Spinal cord (tissue), 10 donors: ENCODE measurements around the gene UNC50. TPM values are rescaled to one million over a fixed set of nuclear protein-coding genes. Genes with fewer than 3 reads are reported as not detected.

Experiments
- DNase-seq, 6 donors: peaks; one replicate each; pipeline versions ENCODE4 v3.0.0 to v3.0.0-alpha.2; 2013 to 2015; ENCODE audit warnings: low spot score in 6 of 6, low read depth in 4 of 6
- H3K27ac ChIP-seq: one replicate; pipeline ENCODE4 v1.5.1; 2013; ENCODE audit warnings: low read depth, low read length, control low read depth
- H3K27me3 ChIP-seq: one replicate; pipeline ENCODE4 v1.6.1; 2013; ENCODE audit warnings: low read length; ENCODE audit not compliant: control insufficient read depth, insufficient read depth
- H3K36me3 ChIP-seq: one replicate; pipeline ENCODE4 v1.6.1; 2013; ENCODE audit warnings: low read length; ENCODE audit not compliant: control insufficient read depth, insufficient read depth
- H3K4me1 ChIP-seq: one replicate; pipeline ENCODE4 v1.6.1; 2013; ENCODE audit warnings: low read length; ENCODE audit not compliant: control insufficient read depth, insufficient read depth
- H3K4me3 ChIP-seq: one replicate; pipeline ENCODE4 v1.5.1; 2013; ENCODE audit warnings: low read depth, low read length, control low read depth
- H3K9me3 ChIP-seq: one replicate; pipeline ENCODE4 v1.6.1; 2013; ENCODE audit warnings: low read length; ENCODE audit not compliant: control insufficient read depth, insufficient read depth
- WGBS: methylation state at CpG from one replicate; pipeline ENCODE4 v1.1.5; 2013; ENCODE audit warnings: missing lambda C conversion rate; ENCODE audit not compliant: insufficient coverage; 5-methylcytosine and 5-hydroxymethylcytosine counted together
- long read RNA-seq, 4 donors: transcript quantifications; one replicate each; lab custom pipeline, GENCODE V29; 2026
- polyA plus RNA-seq, 2 donors: library from polyadenylated mRNA; unstranded; fragments of 120-200 nt; gene quantifications; one replicate each; pipeline ENCODE4 v1.2.1, GENCODE V29; 2013; ENCODE audit not compliant: insufficient read length in 2 of 2
- total RNA-seq, 2 donors: library from RNA; depleted of rRNA in 1 of 2; stranded (reverse); fragments of 120-200 nt in 1 of 2; fragments of >200 nt in 1 of 2; gene quantifications; one replicate each; pipeline versions ENCODE4 v1.2.3 to v1.2.4, GENCODE V29; 2013 to 2014
- donor health status: healthy.

UNC50 gene
- total RNA-seq (10 to 100 TPM; 60.7 to 66.2 TPM), polyA plus RNA-seq (10 to 100 TPM; 64.6 to 66.7 TPM)
- long read RNA-seq, donor 1, transcript UNC50-201 (6 exons, 1,143 nt), result major isoform, 46 of 72 reads
- long read RNA-seq, donor 1, partial matches to known transcripts, result 22 of 72 reads
- long read RNA-seq, donor 1, other reads (novel, unspliced or antisense), result 0 of 72 reads
- long read RNA-seq, donor 2, transcript UNC50-201 (6 exons, 1,143 nt), result major isoform, 14 of 14 reads
- long read RNA-seq, donor 2, partial matches to known transcripts, result 0 of 14 reads
- long read RNA-seq, donor 2, other reads (novel, unspliced or antisense), result 0 of 14 reads
- long read RNA-seq, donor 3, transcript UNC50-201 (6 exons, 1,143 nt), result major isoform, 10 of 16 reads
- long read RNA-seq, donor 3, partial matches to known transcripts, result 6 of 16 reads
- long read RNA-seq, donor 3, other reads (novel, unspliced or antisense), result 0 of 16 reads
- long read RNA-seq, donor 4, transcript UNC50-201 (6 exons, 1,143 nt), result major isoform, 32 of 178 reads
- long read RNA-seq, donor 4, partial matches to known transcripts, result 141 of 178 reads
- long read RNA-seq, donor 4, other reads (novel, unspliced or antisense), result 0 of 178 reads

DNA sequence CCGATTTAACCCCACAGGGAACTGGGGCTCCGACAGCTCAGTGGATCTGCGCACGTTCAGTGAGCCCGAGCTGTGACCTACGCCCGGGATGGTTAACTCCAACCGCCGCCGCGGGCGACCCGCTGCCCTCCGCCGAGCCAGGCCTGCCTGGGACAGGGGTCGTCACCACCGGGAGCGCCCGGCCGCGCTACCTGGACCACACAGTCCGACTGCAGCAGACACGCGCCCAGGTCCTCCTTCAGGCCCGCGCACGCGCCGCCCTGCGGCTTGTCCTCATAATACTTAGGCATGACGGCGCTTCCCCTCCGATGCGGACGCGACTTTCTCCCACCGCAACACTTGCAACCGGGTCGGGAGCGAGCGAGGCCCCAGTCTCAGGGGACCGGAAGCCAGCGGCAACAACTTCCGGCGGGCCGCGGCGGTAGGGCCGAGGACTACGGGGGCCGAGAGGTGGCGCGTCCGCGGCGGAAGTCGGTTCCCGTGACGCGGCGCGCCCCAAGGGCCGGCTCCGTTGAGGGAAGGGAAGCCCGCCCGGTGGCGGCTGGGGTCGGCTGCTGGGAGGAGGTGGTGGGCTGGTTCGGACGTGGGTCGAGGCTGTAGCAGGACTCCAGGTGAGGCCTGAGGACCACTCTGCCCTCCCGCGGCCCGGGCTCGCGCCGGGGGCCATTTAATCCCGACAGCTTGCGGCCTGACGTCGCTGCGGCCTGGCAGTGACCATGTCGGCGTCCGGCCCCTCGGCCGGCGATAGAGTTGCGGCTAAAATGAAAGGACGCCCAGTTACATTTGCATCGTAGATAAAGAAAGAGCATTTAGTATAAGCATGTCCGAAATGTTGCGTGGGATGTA, at the start of gene UNC50, which contains the start of gene COA5:
Gene UNC50, plus strand, starts transcription at position 474 of the 846 bp plus-strand sequence. CDS start 1,171 bp downstream, outside the sequence.
Gene COA5, minus strand, starts transcription at position 397 of the 846 bp plus-strand sequence. Its CDS starts 107 bp downstream, at position 290.
- Histone ChIP-seq H3K27ac (peak within 1 kb of the TSS; percentile 94), H3K36me3 (peaks cover 8% of the 10 kb centered on the region), H3K9me3 (no peaks in the 10 kb centered on the region), H3K4me1 (peaks cover 23% of the 10 kb centered on the region), H3K27me3 (no peaks in the 10 kb centered on the region), H3K4me3 (peak within 1 kb of the TSS; percentile 86)
- under 1% methylated on average over 93 of the region's 93 CpGs for WGBS
- peak; percentile 73 to 97 (median 84) for DNase-seq

DNA sequence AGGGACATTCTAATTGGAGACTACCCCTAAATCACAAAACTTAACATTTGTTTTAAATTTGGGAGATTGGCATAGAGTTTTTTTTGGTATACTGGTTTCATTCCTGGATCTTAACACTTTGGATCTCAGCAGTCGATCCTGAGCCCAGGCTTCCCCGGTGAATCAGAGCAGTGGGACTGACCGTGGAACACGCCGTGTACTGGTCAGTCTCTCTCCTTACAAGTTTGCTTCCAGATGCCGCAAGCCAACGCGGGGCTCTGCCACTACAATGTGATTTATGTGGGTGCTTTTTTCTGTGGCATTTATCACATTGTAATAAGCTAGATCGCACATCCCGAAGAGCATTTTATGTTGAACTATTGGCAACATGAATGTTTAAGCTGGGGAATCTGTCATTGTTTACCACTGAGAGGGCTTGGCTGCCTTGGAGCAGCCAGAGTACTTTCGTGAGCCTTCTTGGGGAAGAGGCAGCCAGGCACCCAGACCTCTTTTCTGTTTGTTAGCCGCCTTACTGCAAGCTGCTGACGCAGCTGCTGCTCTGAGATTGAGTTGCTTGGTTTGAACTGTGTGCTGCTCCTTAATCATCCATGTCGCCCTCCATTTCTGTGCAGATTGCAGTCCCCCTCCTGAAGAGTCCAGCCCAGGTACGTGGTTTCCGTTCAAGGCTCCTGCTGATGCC, 49.4 kb upstream of the UNC50 start:
- Histone ChIP-seq H3K27ac (no peak overlapping the region), H3K4me1 (no peaks in the 10 kb centered on the region), H3K27me3 (no peaks in the 10 kb centered on the region), H3K9me3 (no peaks in the 10 kb centered on the region), H3K36me3 (peaks cover 54% of the 10 kb centered on the region), H3K4me3 (no peak overlapping the region)
- 92% methylated on average over 14 of the region's 16 CpGs for WGBS
- peak in 2 of 6 donors; percentile 2 to 14 for DNase-seq

DNA sequence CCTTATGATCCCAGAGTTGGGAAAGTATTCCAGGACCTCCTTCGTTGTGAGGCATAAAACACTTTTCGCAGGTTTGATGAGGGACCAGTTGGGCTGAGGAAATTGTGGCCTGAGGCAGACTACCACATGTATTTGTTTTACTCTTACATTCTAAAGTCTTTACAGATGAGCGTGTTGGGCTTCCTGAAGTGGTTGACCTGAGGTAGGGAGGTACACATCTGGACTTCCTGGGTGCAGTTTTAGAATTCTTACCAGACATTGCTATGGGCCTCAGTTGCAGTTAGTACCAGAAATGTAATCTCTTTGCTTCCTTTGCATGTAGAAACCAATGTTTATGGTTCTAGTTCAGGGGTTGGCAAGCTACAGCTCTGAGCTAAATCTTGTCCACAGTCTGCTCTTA, 48.8 kb upstream of the UNC50 start:
- no peak for DNase-seq
- Histone ChIP-seq H3K4me3 (no peak overlapping the region), H3K4me1 (no peaks in the 10 kb centered on the region), H3K36me3 (peaks cover 54% of the 10 kb centered on the region), H3K27me3 (no peaks in the 10 kb centered on the region), H3K9me3 (no peaks in the 10 kb centered on the region), H3K27ac (no peak overlapping the region)
- no CpG with 5 or more reads among the region's 3 CpGs for WGBS

- DNase-seq, result no peak
- WGBS, result 95% methylated on average over 9 of the region's 9 CpGs
- Histone ChIP-seq H3K9me3 (no peaks in the 10 kb centered on the region), H3K36me3 (peaks cover 53% of the 10 kb centered on the region), H3K4me3 (no peak overlapping the region), H3K27ac (no peak overlapping the region), H3K4me1 (no peaks in the 10 kb centered on the region), H3K27me3 (no peaks in the 10 kb centered on the region)
These were observed 48.1 kb upstream of the UNC50 start for GRCh38 chr2:98560256-98560771.

DNA sequence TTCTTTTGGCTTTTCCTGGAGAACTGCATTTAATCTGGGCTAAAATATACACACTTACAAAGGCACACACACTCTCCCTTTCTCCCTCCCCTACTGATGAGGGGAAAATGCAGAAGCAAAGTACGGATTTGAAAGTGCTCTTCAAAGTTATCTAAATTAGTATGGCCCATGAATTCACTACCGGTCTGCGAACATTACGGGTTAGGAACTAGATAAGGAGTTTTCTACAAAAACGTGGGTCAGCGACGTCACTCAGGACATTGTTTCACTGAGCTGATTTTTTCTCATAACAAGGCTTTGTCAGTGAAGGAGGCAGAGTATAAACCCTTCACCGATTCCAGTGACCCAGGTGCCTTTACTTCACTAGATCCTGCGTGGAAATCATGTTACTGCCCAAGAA, 47.4 kb upstream of the UNC50 start:
- no peak for DNase-seq
- Histone ChIP-seq H3K27me3 (no peaks in the 10 kb centered on the region), H3K4me3 (no peak overlapping the region), H3K27ac (no peak overlapping the region), H3K9me3 (no peaks in the 10 kb centered on the region), H3K36me3 (peaks cover 53% of the 10 kb centered on the region), H3K4me1 (no peaks in the 10 kb centered on the region)
- 98% methylated on average over 6 of the region's 9 CpGs for WGBS

- no peaks in the 10 kb centered on the region for H3K9me3 ChIP-seq
- 94% methylated on average over 11 of the region's 13 CpGs for WGBS
- no peak overlapping the region for H3K27ac ChIP-seq
- H3K4me1 ChIP-seq, result no peaks in the 10 kb centered on the region
- peaks cover 61% of the 10 kb centered on the region for H3K36me3 ChIP-seq
- H3K4me3 ChIP-seq, result no peak overlapping the region
- no peaks in the 10 kb centered on the region for H3K27me3 ChIP-seq
- DNase-seq, result no peak
These were observed 46.3 kb upstream of the UNC50 start for GRCh38 chr2:98561902-98562695.

DNA sequence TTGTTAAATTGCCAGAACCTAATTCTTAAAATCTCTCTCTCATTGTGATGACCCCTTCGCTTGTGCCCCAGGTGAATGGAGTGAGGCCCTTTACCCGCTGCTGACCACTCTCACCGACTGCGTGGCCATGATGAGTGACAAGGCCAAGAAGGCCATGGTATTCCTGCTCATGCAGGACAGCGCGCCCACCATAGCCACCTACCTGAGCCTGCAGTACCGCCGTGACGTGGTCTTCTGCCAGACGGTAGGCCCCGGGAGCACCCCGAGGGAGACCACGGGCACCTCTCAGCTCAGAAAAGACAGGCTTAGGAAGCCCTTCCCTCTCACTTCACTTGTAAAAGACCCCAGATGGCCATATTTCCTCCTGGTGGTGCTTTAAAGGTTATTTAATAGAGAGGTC, 45.0 kb upstream of the UNC50 start:
- Histone ChIP-seq H3K27ac (no peak overlapping the region), H3K36me3 (peaks cover 69% of the 10 kb centered on the region)
- DNase-seq, result no peak

DNA sequence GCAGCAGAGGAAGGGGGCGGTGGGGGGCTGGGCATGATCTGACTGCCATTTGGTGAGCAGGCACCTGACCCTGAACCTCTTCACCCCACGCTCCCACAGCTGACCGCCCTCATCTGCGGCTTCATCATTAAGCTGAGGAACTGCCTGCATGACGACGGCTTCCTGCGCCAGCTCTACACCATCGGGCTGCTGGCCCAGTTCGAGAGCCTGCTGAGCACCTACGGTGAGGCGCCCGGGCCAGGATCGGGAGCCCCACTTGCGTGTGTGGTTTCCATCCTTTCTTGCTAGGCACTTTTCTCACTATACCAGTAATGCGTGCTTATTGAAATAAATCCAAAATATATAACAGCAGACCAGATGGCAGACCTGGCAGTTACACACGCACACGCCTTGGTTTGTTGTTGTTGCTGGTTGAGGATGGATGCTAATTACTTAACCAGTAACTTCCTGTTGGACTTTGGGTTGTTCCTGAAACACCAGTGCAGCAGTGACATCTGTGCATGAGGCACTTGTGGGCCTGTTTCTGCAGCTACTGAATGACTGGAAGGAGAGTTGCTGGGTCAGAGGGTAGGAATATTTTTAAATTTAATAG, 43.8 kb upstream of the UNC50 start:
- DNase-seq, result peak in 1 of 6 donors; percentile 61
- Histone ChIP-seq H3K4me1 (no peaks in the 10 kb centered on the region), H3K27me3 (no peaks in the 10 kb centered on the region), H3K27ac (no peak overlapping the region), H3K36me3 (peaks cover 81% of the 10 kb centered on the region), H3K9me3 (no peaks in the 10 kb centered on the region), H3K4me3 (no peak overlapping the region)
- WGBS, result 84% methylated on average over 12 of the region's 17 CpGs

More for the DNA sequence above, 45.0 kb upstream of the UNC50 start:
- H3K27me3 ChIP-seq, result no peaks in the 10 kb centered on the region
- no peaks in the 10 kb centered on the region for H3K4me1 ChIP-seq
- WGBS, result 98% methylated on average over 13 of the region's 13 CpGs
- H3K9me3 ChIP-seq, result no peaks in the 10 kb centered on the region
- no peak overlapping the region for H3K4me3 ChIP-seq
